22Rv1 (cell line): Measurements from ENCODE around the gene ZBTB42.

Source experiments
- H3K27ac ChIP-seq: fragments of 450-650 bp; 2 replicates; pipeline ENCODE4 v1.5.1; 2017
- CTCF ChIP-seq: fragments of 450-650 bp; IDR thresholded peaks from 2 replicates; pipeline ENCODE4 v1.5.1; 2017; ENCODE audit warnings: mild to moderate bottlenecking
- ZFX ChIP-seq: fragments of 450-650 bp; IDR thresholded peaks from 2 replicates; pipeline ENCODE4 v1.6.1; 2017; ENCODE audit warnings: antibody characterized with exemption, borderline replicate concordance

Gene ZBTB42

GRCh38 chr14:104845033-104845666 lies 44.2 kb downstream of the ZBTB42 start:
- no peak overlapping the region for H3K27ac ChIP-seq
- no peak for TF ChIP-seq CTCF

DNA sequence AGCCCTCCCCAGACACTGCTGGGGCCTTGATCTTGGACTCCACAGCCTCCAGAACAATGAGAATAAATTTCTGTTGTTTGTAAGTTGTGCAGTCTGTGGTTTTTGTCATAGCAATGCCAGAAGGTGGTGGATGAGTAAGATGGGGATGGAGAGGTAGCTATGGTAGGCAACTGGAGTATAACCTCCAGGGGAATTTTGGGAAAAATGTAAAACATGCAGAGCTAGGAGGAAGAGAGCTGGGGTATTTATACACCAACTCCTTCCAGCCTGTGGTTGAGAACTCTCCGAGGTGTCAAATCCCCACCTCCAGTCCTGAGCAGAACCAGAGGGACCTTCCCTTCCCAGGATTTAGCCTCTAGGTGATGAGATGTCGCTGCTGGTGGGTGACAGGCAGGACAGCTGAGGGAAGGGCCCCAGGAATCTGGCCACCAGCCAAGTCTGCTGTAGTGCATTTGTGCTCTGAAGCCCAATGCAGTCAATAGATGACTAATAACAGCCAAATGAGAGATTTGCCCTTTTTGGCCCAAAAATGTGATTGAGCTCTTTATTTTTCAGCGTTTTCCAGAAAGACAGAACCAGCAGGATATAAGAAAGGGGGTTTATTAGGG lies 45.0 kb downstream of the ZBTB42 start:
- no peak overlapping the region for H3K27ac ChIP-seq
- no peak for TF ChIP-seq ZFX
- no peak for TF ChIP-seq CTCF

GRCh38 chr14:104852280-104852663 lies 51.4 kb downstream of the ZBTB42 start:
- no peak overlapping the region for H3K27ac ChIP-seq
- no peak for TF ChIP-seq ZFX
- no peak for TF ChIP-seq CTCF
